GM23248 (cell line): ENCODE results near the gene CAMTA1. TPM values are rescaled to one million over a fixed set of nuclear protein-coding genes. Genes with fewer than 3 reads are reported as not detected.

Experiments
- DNase-seq: peaks from one replicate; pipeline ENCODE4 v3.0.0-alpha.2; 2015
- H2AFZ ChIP-seq: fragments of 200-600 bp; sonication (generic); 2 replicates; pipeline ENCODE4 v1.6.1; 2016; ENCODE audit warnings: antibody characterized with exemption
- H3F3A ChIP-seq: fragments of 200-600 bp; sonication (generic); 2 replicates; pipeline ENCODE4 v1.6.1; 2016; ENCODE audit warnings: mild to moderate bottlenecking, antibody characterized with exemption, mixed run types; ENCODE audit not compliant: insufficient read depth
- H3K27ac ChIP-seq: fragments of 200-600 bp; sonication (generic); 2 replicates; pipeline ENCODE4 v1.5.1; 2016; ENCODE audit warnings: mild to moderate bottlenecking
- H3K27me3 ChIP-seq: fragments of 200-600 bp; sonication (generic); replicated peaks from 2 replicates; pipeline ENCODE4 v1.6.1; 2016; ENCODE audit warnings: mild to moderate bottlenecking; ENCODE audit not compliant: insufficient read depth
- H3K36me3 ChIP-seq: fragments of 200-600 bp; sonication (generic); 2 replicates; pipeline ENCODE4 v1.6.1; 2016; ENCODE audit warnings: low read depth, mild to moderate bottlenecking
- H3K4me1 ChIP-seq: fragments of 200-600 bp; sonication (generic); 2 replicates; pipeline ENCODE4 v1.6.1; 2016; ENCODE audit warnings: mild to moderate bottlenecking; ENCODE audit not compliant: insufficient read depth
- H3K4me2 ChIP-seq: fragments of 200-600 bp; sonication (generic); one replicate; pipeline ENCODE4 v1.6.1; 2016; ENCODE audit warnings: mild to moderate bottlenecking; ENCODE audit not compliant: unreplicated experiment
- H3K4me3 ChIP-seq: fragments of 200-600 bp; sonication (generic); 2 replicates; pipeline ENCODE4 v1.5.1; 2016; ENCODE audit warnings: mild to moderate bottlenecking
- H3K79me2 ChIP-seq: fragments of 200-600 bp; sonication (generic); 2 replicates; pipeline ENCODE4 v1.6.1; 2016; ENCODE audit warnings: mild to moderate bottlenecking; ENCODE audit not compliant: insufficient read depth
- H3K9ac ChIP-seq: fragments of 200-600 bp; sonication (generic); 2 replicates; pipeline ENCODE4 v1.6.1; 2016; ENCODE audit warnings: mild to moderate bottlenecking
- H3K9me2 ChIP-seq: fragments of 200-600 bp; sonication (generic); 2 replicates; pipeline ENCODE4 v1.6.1; 2016; ENCODE audit warnings: mixed run types, mild to moderate bottlenecking, moderate library complexity; ENCODE audit not compliant: insufficient read depth
- H3K9me3 ChIP-seq: fragments of 200-600 bp; sonication (generic); one replicate; pipeline ENCODE4 v1.6.1; 2017; ENCODE audit warnings: low read depth
- H4K20me1 ChIP-seq: fragments of 200-600 bp; sonication (generic); 2 replicates; pipeline ENCODE4 v1.6.0; 2016; ENCODE audit not compliant: insufficient read depth
- EZH2 ChIP-seq: fragments of 200-600 bp; sonication (generic); IDR thresholded peaks from 2 replicates; pipeline ENCODE4 v1.6.1; 2018; ENCODE audit warnings: antibody characterized with exemption, mild to moderate bottlenecking; ENCODE audit not compliant: insufficient read depth, poor library complexity, severe bottlenecking
- EZH2phosphoT487 ChIP-seq: fragments of 200-600 bp; sonication (generic); IDR thresholded peaks from 2 replicates; pipeline ENCODE4 v1.6.1; 2018; ENCODE audit warnings: antibody characterized with exemption, moderate library complexity, mild to moderate bottlenecking, low read depth; ENCODE audit not compliant: insufficient read depth
- WGBS, 2 experiments: methylation state at CpG; one replicate each; pipeline ENCODE4 v1.1.6; 2015 to 2017; ENCODE audit warnings: low lambda C conversion rate in 2 of 2, low coverage in 1 of 2; ENCODE audit errors: missing lambda C conversion rate in 2 of 2; 5-methylcytosine and 5-hydroxymethylcytosine counted together
- in situ Hi-C: fragments of 300-500 bp; cut with MboI; formaldehyde crosslinking; loops from 2 replicates; pipeline ENCODE4 v1.15.0; 2020
- polyA plus RNA-seq: library from polyadenylated mRNA; unstranded; fragments of >200 nt; fragmentation: Nextera tagmentation; extraction: Ambion mirVana; gene quantifications from 2 replicates; pipeline ENCODE4 v1.2.1, GENCODE V29; 2016
- total RNA-seq: library from RNA; depleted of rRNA; stranded (reverse); fragments of >200 nt; shearing (Covaris generic); gene quantifications from 2 replicates; pipeline ENCODE4 v1.2.3, GENCODE V29; 2014

Gene CAMTA1
- total and polyA plus RNA-seq, 2 experiments from 2014 or later: 50.1 to 165 TPM

DNA sequence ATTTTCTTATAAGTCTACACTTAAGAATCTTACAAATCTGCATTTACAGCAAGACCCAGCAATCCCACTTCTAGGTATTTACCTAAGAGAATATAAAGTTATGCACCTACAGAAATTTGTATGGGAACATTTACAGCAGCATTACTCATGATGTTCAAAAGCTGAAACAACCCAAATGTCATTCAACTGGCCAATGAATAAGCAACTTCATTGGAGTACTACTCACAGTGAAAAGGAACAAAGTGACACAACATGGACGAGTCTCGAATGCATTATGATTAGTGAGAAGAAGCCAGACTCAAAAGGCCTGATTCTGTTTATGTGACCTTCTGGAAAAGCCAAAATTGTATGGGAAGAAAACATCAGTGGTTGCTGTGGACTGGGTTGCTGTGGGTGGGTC, 116.9 kb downstream of the CAMTA1 start:
- 57 to 63% methylated on average over 2 of the region's 2 CpGs for WGBS, 2 experiments
- Histone ChIP-seq H3K9ac (no peak overlapping the region), H3K9me2 (no peaks in the 10 kb centered on the region), H4K20me1 (no peaks in the 10 kb centered on the region), H3K9me3 (no peaks in the 10 kb centered on the region), H3K4me1 (no peaks in the 10 kb centered on the region), H3K4me2 (no peak overlapping the region), H2AFZ (no peak overlapping the region), H3K36me3 (no peaks in the 10 kb centered on the region), H3K79me2 (no peaks in the 10 kb centered on the region), H3K27me3 (no peaks in the 10 kb centered on the region), H3K4me3 (no peak overlapping the region), H3F3A (no peaks in the 10 kb centered on the region), H3K27ac (no peak overlapping the region)
- DNase-seq: no peak
- in situ Hi-C loops: no loop called here
- TF ChIP-seq EZH2 (no peak), EZH2phosphoT487 (no peak)

DNA sequence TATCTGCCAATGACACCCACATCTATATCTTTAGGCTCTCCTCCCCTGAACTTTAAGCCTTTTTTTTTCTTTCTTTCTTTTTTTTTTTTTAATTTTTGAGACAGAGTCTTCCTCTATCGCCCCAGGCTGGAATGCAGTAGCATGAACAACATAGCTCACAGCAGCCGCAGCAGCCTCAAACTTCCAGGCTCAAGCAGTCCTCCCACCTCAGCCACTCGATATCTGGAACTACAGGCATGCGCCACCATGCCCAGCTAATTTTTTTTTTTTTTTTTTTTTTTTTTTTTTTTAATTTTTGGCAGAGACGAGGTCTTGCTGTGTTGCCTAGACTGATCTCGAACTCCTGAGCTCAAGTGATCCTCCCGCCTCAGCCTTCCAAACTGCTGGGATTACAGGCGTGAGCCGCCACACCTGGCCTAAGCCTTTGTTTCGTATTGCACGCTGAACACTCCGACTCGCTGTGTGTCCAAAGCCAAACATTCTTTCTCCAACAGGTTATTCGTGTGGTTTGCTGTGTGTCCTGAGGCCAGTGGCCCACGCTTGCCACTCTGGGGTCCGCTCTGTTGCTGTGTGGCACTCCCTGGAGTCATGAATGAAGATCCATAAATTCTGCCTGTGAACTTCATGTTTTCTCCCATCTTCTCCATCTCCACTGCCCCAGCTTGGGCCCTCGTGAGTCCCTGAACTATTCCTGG, 119.4 kb downstream of the CAMTA1 start:
- Histone ChIP-seq H3F3A (no peaks in the 10 kb centered on the region), H3K36me3 (no peaks in the 10 kb centered on the region), H3K79me2 (no peaks in the 10 kb centered on the region), H3K9me3 (no peaks in the 10 kb centered on the region), H4K20me1 (no peaks in the 10 kb centered on the region), H2AFZ (no peak overlapping the region), H3K9me2 (no peaks in the 10 kb centered on the region), H3K4me3 (no peak overlapping the region), H3K27ac (no peak overlapping the region), H3K4me1 (no peaks in the 10 kb centered on the region), H3K4me2 (no peak overlapping the region), H3K27me3 (no peaks in the 10 kb centered on the region), H3K9ac (no peak overlapping the region)
- in situ Hi-C loops: no loop called here
- DNase-seq: no peak
- TF ChIP-seq EZH2 (no peak), EZH2phosphoT487 (no peak)
- 95 to 96% methylated on average over 17 of the region's 17 CpGs for WGBS, 2 experiments

DNA sequence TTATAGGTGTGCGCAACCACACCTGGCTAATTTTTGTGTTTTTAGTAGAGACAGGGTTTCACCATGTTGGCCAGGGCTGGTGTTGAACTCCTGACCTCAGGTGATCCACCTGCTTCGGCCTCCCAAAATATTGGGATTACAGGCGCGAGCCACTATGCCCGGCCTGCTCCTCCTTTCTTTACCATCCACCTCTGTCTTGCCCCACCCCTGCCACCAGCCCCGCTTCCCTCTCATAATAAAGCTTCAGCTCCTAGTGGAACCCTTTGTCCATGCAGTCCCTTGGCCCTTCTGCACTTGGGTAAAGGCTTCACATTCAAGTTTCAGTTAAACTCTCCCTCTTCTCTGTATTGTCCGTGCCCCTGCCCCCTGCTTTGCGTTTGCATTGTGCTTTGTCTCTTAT, 120.1 kb downstream of the CAMTA1 start:
- H3K9me2 ChIP-seq: no peaks in the 10 kb centered on the region
- no peak overlapping the region for H3K9ac ChIP-seq
- no peaks in the 10 kb centered on the region for H3K79me2 ChIP-seq
- in situ Hi-C loops: no loop called here
- H3K4me2 ChIP-seq: no peak overlapping the region
- no peaks in the 10 kb centered on the region for H4K20me1 ChIP-seq
- H3K27me3 ChIP-seq: no peaks in the 10 kb centered on the region
- no peaks in the 10 kb centered on the region for H3K4me1 ChIP-seq
- no peaks in the 10 kb centered on the region for H3K36me3 ChIP-seq
- H3K9me3 ChIP-seq: no peaks in the 10 kb centered on the region
- DNase-seq: no peak
- TF ChIP-seq EZH2: no peak
- TF ChIP-seq EZH2phosphoT487: no peak
- no peak overlapping the region for H3K27ac ChIP-seq
- no peaks in the 10 kb centered on the region for H3F3A ChIP-seq
- WGBS, 2 experiments: 86% methylated on average over 8 of the region's 8 CpGs
- H2AFZ ChIP-seq: no peak overlapping the region
- H3K4me3 ChIP-seq: no peak overlapping the region

DNA sequence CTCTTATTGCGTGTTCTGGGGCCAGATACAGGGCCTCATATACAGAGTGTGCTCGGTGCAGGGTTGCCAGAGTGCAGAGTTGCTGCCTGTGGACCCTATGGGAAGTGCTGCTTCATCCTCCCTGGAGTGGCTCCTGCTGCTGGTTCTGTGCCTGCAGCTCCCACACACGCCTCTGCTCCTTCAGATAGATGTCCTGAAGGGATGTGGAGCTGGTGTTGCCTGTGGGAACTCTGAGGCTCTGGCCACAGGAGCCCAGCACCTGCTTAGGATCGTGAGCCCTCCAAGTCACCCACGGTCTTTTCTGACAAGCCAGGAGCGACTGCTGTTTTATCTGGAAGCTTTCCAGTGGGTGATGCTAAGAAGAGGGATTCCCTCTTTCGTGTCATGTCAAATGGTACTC, 120.5 kb downstream of the CAMTA1 start:
- Histone ChIP-seq H2AFZ (no peak overlapping the region), H3K9me3 (no peaks in the 10 kb centered on the region), H3K4me2 (no peak overlapping the region), H4K20me1 (no peaks in the 10 kb centered on the region), H3K36me3 (no peaks in the 10 kb centered on the region), H3F3A (no peaks in the 10 kb centered on the region), H3K9me2 (no peaks in the 10 kb centered on the region), H3K9ac (no peak overlapping the region), H3K27ac (no peak overlapping the region), H3K4me1 (no peaks in the 10 kb centered on the region), H3K4me3 (no peak overlapping the region), H3K79me2 (no peaks in the 10 kb centered on the region), H3K27me3 (no peaks in the 10 kb centered on the region)
- no peak for TF ChIP-seq EZH2phosphoT487
- TF ChIP-seq EZH2: no peak
- DNase-seq: no peak
- in situ Hi-C loops: no loop called here
- WGBS, 2 experiments: 70 to 76% methylated on average over 7 of the region's 7 CpGs
